Stomach (tissue), 4 donors: ENCODE results near the gene INSL3.

Source experiments
- POLR2AphosphoS5 ChIP-seq, 3 donors: sonication (generic); formaldehyde crosslinking; IDR thresholded peaks; one replicate each; pipeline ENCODE4 v1.6.1; 2016; ENCODE audit warnings: antibody characterized with exemption in 3 of 3
- TF ChIP-seq, protein P1 (sequence below), 7 experiments: fragments of 450-650 bp in 4 of 7; fragments of 200-600 bp in 3 of 7; sonication (generic) in 3 of 7; IDR thresholded peaks; one replicate each; pipeline ENCODE4 v1.5.1; 2016 to 2019; ENCODE audit warnings: antibody characterized with exemption in 7 of 7, control low read depth in 2 of 7, mild to moderate bottlenecking in 1 of 7

GRCh38 chr19:17811681-17812080, 9.6 kb downstream of the INSL3 start:
- no peak for TF ChIP-seq POLR2AphosphoS5 (IDR thresholded peaks at IDR 0.05)
- TF ChIP-seq, protein P1, sequence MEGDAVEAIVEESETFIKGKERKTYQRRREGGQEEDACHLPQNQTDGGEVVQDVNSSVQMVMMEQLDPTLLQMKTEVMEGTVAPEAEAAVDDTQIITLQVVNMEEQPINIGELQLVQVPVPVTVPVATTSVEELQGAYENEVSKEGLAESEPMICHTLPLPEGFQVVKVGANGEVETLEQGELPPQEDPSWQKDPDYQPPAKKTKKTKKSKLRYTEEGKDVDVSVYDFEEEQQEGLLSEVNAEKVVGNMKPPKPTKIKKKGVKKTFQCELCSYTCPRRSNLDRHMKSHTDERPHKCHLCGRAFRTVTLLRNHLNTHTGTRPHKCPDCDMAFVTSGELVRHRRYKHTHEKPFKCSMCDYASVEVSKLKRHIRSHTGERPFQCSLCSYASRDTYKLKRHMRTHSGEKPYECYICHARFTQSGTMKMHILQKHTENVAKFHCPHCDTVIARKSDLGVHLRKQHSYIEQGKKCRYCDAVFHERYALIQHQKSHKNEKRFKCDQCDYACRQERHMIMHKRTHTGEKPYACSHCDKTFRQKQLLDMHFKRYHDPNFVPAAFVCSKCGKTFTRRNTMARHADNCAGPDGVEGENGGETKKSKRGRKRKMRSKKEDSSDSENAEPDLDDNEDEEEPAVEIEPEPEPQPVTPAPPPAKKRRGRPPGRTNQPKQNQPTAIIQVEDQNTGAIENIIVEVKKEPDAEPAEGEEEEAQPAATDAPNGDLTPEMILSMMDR (IDR thresholded peaks at IDR 0.05), result no peak
